GM12865 (cell line): ENCODE results near the gene MXRA7.

Experiments used
- DNase-seq: peaks from one replicate; pipeline ENCODE4 v3.0.0; 2010; ENCODE audit warnings: low read depth
- H3K4me3 ChIP-seq: 2 replicates; pipeline ENCODE4 v1.5.1; 2011; ENCODE audit warnings: mild to moderate bottlenecking, low read depth, low read length, control low read depth
- TF ChIP-seq, protein P1 (sequence below): IDR thresholded peaks from 2 replicates; pipeline ENCODE4 v1.5.1; 2011; ENCODE audit warnings: low read length, control low read depth, low read depth, inconsistent platforms; ENCODE audit not compliant: insufficient read depth; ENCODE audit errors: missing control alignments

The MXRA7 gene

GRCh38 chr17:76697702-76698465 lies 12.9 kb downstream of the MXRA7 start:
- DNase-seq: no peak
- TF ChIP-seq, protein P1, sequence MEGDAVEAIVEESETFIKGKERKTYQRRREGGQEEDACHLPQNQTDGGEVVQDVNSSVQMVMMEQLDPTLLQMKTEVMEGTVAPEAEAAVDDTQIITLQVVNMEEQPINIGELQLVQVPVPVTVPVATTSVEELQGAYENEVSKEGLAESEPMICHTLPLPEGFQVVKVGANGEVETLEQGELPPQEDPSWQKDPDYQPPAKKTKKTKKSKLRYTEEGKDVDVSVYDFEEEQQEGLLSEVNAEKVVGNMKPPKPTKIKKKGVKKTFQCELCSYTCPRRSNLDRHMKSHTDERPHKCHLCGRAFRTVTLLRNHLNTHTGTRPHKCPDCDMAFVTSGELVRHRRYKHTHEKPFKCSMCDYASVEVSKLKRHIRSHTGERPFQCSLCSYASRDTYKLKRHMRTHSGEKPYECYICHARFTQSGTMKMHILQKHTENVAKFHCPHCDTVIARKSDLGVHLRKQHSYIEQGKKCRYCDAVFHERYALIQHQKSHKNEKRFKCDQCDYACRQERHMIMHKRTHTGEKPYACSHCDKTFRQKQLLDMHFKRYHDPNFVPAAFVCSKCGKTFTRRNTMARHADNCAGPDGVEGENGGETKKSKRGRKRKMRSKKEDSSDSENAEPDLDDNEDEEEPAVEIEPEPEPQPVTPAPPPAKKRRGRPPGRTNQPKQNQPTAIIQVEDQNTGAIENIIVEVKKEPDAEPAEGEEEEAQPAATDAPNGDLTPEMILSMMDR: no peak
- H3K4me3 ChIP-seq: no peak overlapping the region

DNA sequence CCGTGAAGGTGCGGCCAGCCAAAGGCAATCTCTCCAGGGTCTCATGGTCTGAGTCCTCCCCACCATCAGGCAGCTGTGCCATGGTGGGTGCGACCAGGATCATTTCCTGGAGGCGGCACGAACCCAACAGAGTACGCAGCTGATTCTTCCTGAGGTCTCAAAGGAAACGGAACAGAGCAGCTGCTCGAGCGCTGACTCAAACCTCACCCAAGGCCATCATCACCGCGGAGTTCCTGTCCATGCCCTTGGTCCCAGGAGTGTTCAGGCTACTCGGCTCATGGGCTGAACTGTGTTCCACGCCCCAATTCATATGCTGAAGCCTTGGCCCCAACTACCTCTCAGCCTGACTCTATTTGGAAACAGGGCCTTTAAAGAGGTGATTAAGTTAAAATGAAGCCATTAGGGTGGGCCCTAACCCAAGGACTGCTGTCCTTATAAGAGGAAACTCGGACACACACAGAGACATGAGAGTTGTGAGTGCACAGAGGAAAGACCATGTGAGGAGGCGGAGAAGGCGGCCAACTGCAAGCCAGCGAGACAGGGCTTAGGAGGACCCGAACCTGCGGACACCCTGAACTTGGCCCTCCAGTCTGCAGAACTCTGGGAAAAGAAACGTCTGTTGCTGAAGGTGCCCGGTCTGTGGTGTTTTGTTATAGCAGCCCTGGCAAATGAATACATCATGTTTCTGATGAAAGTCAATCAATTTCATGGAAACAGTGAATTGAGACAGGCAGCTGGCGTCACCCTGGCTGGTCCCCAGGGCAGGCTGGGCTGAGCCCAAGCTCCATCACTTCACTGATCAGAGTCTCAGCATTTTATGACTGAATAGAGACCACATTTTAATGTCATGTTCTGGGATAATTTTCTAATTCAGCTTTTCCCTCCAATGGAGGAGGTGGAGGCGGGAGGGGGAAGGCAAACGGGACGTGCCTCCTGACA lies 13.7 kb downstream of the MXRA7 start:
- peak; percentile 85 for DNase-seq
- H3K4me3 ChIP-seq: no peak overlapping the region
- TF ChIP-seq, protein P1: no peak

GRCh38 chr17:76695059-76695831 lies 15.5 kb downstream of the MXRA7 start:
- TF ChIP-seq, protein P1: no peak
- no peak overlapping the region for H3K4me3 ChIP-seq
- no peak for DNase-seq

DNA sequence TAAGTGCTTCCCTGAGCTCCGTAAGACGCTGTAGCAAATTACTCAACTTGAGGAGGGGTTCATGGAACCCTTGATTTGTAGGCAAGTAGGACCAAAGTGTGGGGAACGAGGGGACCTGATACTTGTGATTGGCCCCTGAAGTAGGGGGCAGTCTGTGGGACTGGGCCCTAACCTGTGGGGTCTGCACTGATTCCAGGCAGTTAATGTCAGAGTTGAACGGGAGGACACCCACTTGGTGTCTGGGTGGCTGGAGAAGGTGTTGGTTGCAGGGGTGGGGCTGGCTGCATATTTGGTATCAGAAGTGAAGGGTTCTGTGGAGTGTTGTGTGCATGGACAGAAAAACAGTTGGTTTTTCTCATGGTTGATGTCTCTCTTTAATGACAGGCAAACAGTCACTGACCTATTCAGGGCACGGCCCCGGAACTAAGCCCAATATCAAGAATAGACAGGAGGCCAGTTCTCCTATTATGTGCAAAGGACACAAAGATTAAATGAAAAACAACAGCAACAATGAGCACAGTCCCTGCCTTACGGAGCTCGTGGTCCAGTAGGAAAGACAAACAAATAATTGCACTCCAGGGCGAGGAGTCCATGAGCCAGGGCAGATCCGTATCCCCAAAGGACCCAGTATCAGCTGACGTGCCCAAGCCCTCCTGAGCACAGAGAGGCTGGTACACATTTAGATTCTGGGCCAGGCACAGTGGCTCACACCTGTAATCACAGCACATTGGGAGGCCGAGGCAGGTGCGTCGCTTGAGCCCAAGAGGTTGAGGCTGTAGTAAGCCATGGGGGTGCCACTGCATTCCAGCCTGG lies 19.2 kb downstream of the MXRA7 start:
- TF ChIP-seq, protein P1: no peak
- no peak for DNase-seq
- H3K4me3 ChIP-seq: no peak overlapping the region

DNA sequence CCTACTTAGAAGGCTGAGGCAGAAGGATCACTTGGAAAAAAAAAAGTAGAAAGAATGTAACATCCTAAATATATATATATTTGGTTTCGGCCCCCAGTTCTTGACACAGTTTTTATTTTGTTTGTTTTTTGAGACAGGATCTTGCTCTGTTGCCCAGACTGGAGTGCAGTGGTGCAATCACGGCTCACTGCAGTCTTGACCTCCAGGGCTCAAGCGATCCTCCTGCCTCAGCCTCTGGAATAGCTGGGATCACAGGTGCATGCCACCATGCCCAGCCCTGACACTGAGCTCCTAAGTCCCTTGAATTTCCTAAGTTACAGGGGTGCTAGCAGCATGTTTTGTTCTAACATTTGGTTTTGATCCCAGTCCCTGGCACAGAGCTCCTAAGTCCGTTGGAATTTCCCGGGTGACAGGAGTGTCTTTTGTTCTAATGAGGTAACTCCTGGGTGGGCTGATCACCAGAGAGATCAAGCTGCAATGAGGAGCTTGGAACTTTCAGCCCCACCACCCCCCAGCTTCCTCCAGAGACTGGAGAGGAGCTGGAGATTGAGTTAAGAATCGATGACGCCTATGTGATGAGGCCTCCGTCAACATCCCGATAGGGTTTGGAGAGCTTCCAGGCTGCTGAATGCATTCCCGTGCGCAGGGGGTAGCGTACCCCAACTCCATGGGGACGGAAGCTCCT lies 20.0 kb downstream of the MXRA7 start:
- no peak for DNase-seq
- TF ChIP-seq, protein P1: no peak
- H3K4me3 ChIP-seq: no peak overlapping the region
